HG03457 (cell line): ENCODE measurements around the gene CADM2.

Experiments used
- ATAC-seq: cut with Tn5 transposase; IDR thresholded peaks from one replicate; pipeline ENCODE4 v1.9.1; 2021; ENCODE audit warnings: moderate number of reproducible peaks; ENCODE audit not compliant: unreplicated experiment

CADM2 gene

DNA sequence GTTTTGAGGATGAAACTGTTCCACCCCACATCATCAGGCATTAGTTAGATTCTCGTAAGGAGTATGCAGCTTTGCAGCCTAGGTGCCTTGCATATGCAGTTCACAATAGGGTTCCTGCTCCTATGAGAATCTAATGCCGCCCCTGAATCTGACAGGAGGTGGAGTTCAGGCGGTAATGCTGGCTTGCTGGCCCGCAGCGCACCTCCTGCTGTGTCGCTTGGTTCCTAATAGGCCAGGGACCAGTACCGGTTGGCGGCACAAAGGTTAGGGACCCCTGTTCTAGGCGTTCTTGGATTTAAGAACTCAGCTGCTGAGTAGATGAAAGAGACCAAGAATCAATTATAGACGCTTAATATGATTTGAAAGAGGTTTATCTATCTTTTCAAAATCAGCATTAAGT, 595.4 kb downstream of the CADM2 start:
- no peak for ATAC-seq

DNA sequence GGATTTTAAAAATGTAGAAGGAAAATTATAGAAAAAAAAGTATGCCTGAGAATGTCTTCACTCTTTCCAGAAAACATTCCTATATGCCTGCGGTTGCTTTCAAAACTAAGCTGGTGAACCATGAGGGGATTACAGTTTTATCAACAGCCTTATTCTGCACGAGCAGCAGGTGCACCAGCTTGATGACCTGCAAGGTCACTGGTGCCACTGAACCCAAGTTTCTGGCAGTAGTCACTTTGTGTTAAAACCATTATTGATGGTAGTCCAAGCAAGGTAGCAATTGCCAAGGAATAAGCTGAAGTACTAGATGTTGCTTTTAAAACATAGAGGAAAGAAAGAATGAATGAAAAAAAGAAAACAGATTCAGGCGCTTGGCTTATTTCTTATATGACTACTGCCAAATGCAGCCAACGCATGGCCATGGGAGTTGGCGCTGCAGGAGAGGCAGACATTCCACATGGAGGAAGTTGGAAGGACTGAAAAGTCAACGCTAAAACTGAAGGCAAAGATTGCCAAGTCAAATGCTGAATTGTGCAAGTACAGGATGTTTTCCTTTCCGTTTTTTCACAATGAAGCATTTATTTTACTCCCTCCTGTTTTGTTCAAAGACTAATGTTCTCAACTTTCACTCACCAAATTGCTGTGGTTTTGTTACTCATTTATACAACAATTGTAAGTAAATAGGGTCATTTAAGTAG, 601.4 kb downstream of the CADM2 start:
- ATAC-seq = no peak

DNA sequence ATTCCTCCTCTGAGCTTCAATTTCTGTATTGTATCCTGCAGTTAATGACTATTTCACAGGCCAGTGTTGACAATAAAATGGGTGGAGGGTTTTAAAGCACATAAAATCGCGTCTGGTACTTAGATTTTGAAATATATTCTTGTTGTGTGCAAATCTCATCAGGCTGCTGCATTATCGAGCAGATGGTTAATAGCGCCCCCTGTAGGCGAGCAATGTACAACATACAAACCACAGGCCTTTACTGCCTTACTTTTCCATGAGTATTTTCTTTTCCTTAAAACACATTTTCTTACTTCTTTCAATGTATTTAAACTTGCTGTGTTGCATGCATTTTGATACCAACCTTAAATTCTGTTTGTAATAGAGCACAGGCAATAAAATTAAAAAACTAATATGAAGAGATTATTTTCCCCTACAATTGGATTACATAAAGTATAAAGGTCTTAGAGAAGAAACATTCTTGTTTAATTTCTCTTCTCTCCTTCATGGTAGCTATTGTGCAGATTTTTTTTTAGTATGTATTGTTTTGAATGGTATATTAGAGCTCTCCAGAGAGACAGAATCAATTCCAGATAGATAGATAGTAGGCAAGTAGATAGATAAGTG, 608.4 kb downstream of the CADM2 start:
- peak; percentile 68 for ATAC-seq

DNA sequence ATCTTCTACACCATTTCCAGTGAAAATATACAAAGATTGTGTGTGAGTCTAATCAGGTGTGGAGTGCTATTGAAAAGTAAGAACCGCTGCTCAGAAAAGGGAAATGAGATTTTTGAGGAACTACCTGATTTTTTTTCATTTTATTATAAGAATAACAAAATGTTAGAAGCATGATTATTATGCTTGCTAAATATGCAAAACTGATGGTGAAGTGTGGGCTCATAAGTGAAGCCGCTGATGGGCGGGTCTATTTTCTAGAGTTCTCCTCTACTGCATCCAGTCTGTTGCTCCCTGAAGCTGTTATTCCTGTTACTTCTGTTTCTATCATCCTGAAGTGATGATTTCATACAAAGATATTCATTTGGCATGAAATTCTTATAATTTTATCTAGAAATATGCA, 612.0 kb downstream of the CADM2 start:
- no peak for ATAC-seq

DNA sequence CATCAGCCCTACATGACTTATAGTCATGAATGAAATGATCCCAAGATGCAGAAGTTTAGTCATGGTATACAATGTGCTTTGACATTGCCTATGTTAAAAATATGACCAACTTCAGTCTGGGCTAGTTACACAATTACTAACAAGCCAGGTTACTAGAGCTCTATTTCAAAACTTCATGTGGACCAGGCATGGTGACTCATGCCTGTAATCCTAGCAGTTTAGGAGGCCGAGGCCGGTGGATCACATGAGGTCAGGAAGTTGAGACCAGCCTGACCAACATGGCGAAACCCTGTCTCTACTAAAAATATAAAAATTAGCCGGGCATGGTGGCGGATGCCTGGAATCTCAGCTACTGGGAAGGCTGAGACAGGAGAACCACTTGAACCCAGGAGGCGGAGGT, 613.0 kb downstream of the CADM2 start:
- no peak for ATAC-seq

DNA sequence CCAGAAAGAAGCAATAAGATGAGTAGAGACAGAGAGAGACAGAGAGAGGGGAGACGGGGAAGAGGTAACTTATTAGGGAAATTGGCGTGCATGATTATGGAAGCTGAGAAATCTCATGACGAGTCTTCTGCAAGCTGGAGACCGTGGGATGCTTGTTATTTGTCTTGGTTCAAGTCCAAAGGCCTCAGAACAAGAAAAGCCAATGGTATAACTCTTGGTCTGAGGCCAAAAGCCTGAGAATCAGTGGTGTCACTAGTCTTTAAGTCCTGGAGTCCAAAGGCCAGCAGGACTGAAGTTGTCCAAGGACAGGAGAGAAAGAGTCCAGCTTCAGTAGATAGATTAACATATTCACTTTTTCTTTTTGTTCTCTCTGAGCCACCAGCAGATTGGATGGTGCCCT, 613.6 kb downstream of the CADM2 start:
- ATAC-seq = no peak

DNA sequence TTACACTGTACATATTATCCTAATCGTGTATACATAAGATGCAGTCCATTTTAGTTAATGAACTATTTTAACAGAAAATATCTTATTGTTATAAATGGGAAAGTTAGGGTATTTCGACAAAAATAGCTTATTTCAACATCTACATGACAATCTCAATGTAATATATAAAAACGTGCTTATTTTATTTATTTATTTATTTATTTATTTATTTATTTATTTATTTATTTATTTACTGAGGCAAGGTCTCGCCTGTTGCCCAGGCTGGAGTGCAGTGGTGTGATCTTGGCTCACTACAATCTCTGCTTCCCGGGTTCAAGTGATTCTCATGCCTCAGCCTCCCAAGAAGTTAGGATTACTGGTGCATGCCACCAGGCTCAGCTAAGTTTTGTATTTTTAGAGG, 614.2 kb downstream of the CADM2 start:
- no peak for ATAC-seq

DNA sequence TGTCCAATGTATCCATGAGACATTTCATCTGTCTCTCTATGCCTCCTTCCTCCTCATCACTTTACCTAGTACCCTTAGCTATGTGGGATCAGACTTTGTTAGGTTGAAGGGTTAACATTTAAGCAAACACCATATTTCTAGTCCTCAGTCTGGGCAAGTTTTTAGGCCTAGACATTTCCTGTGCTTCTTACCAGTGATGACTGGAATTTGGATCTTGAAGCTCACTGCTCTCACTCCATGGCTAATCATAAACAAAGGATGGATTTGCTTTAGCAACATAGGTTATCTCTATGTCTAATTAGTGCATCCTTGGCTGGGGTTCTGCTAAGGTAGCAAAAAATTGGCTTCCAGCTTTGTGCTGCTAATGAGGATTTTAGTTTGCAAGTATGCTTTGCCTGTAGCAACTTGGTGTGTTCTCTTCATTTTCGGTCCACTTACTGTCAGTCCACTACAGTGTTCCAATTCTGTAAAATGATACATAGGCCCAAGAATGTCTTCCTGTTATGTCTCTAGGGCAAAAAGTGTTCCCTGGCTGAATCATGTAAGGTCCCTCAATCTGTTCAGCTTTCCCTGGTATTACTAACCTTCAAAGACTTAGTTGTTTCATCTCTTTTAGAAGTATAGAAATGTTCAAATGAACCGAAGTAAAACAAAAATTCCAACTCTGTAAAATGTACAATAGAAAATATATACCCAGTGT, 615.4 kb downstream of the CADM2 start:
- ATAC-seq = no peak

DNA sequence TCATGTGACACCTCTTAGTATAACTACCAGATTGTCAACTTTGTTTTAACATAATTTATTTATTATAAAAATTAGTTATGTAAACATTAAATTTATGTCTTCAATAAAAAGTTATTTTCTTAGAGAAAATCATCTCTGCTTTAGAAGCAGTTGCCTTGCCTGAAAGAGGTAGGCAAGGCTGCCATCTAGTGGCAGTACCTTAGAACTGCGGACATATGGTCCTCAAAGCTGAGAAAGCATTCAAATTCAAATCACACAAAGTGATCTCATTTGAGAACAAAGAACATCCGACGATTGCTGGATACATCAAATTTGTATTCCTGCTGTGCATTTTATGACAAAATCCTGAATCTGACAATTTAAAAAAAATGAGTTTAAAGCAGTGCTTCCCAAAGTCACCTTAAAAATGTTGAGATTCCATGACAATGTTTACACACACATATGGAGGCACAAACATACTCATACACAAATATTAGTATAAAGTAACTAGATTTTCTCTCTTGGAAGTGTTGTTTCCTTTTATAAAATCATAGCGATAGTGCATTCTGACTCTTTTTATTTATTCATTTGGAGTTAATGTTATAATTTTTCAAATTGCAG, 617.4 kb downstream of the CADM2 start:
- peak; percentile 85 for ATAC-seq

DNA sequence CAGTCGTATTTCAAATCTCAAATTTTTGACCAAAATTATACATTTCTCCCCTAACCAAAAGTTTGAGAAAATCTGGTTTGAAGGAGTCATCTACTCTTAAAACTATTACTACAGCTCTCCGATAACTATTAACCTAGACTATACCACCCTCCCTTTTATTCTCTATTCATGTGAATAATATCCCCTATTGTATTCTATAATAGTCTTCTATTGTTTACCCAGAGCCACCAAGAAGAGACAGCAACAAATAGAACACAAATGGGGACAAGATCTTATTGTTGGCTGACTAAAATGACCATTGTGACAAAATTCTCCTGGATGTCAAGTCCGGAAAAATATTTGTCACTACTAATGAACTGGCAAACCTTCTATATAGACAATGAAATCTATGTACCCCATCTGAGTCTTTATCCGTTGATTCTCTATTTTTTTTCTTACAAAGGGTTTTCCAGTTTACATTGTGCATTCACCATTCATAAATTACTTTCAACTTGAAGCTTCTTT, 618.0 kb downstream of the CADM2 start:
- ATAC-seq = no peak

DNA sequence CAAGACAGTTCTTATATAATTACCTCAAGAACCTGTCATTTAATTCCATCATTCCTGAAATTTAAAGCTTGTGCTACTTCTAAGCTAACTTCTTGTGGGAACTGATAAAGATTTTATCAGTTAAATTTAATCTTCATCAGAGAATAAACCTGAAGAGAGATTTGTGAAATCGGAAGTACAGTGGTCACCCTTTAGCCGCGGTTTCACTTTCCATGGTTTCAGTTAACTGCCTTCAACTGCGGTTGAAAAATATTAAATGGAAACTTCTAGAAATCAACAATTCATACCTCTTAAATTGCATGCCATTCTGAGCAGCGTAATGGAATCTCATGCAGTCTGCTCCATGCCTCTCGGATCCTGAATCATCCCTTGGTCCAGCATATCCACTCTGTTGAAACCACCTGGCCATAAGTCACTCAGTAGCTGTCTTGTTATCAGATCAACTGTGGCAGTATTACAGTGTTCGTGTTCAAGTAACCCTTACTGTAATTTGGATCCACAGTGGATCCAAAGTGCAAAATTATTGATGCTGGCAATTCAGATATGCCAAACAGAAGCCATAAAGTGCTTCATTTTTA, 626.1 kb downstream of the CADM2 start:
- no peak for ATAC-seq

DNA sequence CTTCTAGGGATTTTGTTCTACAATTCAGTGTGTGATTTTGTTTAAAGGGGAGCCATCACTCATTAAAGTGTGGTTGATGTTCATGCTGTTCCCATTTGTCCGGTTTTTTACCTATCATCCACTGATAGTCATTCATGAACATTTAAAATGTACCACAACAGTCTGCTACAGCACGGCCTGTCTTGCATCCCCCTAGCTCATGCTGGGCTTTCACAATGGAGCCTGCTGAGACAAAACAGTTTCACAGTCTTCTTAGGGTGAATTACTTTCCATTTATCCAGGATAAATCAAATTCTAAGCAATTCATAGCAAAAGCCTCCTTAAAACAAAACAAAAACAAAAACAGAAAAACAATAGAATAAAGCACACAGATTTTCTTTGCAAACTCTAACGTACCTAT, 627.2 kb downstream of the CADM2 start:
- no peak for ATAC-seq

DNA sequence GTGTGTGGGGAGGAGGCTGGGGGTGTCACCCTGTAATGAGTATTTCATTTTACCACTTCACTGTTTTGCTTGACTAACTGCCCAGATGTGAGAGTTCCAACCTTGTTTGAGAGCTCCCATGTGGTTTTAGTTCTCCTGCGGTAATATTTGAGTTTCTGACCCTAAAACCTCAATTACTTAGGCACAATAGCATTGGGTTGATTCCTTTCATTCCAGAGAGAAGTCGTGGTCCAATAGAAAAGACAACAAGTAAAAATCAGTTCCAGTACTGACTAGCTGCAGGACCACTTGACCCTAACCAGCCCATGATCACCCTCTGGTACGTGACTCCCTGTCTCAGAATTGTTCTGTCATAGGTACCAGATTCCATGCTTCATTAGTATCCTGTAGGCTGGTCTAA, 630.4 kb downstream of the CADM2 start:
- no peak for ATAC-seq

DNA sequence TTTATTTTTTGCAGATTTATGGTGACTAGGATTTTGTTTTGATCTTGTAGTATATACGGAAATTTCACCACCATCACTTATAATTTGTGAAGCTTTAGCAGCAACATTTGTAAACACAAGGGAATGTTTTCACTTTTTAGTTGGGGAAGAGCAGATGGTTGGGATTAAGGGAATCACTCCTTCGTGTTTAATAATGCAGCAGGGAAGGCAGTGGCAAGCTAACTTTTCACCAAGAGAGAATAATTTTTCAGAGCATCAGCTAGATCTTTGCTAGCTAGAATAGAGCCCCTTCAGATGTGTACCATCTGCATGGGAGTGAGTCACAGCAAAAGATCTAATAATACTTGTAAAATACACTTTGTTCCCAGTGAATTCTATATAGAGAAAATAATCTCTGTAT, 632.7 kb downstream of the CADM2 start:
- ATAC-seq = no peak

DNA sequence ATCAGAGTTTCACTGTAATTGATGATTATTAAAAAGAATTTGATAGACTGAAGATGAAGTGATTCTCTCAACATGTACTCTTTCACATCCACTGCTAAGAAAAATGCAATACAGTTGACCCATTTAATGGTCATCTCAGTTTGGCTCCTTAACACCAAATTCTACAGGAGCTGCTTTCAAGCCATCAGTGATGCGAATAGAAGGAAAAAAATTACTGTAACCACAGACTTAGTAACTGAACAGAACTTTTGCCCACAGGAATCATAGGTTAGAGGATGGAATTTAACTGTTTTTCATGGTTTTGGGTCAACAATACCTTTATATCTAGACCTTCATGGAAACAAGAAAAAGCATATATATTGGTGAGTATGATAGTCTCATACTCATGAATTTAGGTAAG, 633.5 kb downstream of the CADM2 start:
- ATAC-seq = no peak

DNA sequence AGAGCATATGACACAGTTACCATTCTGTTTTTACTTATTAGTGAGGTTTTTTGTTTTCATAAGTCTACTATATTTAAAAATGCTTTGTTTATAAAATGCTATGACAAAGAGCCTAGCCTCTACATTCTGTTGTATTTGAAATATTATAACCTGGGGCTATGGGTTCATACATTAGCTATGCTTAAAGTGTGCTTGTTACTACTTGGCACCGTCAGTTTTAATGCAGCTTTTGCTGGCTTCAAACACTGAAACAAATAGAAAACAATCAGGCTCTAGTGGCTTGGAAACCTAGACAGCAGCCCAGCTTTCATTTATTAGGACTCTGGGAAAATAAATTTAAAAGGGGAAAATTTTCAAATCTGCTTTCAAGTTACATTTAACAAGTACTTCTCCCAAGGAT, 635.9 kb downstream of the CADM2 start:
- no peak for ATAC-seq

DNA sequence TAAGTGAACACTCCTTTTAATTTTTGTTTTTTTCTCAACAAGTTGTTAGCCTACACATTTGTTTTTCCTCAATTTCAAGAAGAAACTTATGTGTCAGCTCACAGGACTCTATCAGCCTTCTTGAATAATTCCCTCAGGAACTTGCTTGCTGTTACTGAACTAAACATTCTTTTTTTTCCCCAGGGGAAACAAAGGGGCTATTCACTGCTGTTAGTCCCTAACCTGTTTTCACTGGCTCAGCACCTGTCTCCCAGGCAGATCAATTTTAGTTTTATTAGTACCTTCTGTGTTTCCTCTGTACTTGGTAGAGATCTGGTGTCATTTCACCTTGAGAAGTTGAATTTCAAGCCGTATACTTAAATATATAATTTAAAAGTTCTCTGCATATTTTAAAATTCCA, 644.6 kb downstream of the CADM2 start:
- ATAC-seq = no peak

DNA sequence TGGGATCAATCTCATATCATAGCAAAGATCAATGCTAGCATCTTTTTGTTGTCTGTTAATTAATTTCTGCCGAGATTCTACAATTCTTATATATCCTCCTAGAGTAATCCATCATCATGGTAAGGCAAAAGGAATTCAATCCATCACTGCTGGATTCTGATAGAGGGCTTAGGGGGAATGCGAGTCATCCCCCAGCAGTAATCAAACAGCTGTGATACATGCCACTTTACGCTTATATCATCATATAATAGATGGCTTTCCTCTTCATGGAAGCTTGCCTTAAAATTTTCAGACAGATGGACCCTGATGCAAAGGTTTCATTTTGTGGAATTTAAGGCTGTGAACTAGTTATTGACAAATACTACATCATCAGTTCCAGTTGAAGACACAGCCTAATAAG, 645.9 kb downstream of the CADM2 start:
- ATAC-seq = no peak

DNA sequence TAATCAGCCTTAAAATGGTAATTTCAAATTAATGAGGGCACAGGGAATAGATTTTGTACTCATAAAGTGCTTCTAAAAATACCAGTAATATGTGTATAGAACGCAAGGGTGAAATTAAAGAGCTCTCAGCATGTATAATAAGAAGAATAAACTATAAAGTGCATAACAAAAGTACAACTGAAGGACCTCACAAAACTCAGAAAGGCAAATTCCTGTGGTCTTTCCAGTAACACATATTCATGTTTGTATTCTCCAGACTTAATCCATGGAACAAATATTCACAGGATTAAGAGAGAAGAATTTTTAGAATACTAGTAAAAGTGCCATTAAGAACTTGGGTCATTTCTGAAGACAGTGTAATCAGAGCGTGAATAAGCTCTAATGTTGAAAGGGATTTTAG, 646.3 kb downstream of the CADM2 start:
- no peak for ATAC-seq

DNA sequence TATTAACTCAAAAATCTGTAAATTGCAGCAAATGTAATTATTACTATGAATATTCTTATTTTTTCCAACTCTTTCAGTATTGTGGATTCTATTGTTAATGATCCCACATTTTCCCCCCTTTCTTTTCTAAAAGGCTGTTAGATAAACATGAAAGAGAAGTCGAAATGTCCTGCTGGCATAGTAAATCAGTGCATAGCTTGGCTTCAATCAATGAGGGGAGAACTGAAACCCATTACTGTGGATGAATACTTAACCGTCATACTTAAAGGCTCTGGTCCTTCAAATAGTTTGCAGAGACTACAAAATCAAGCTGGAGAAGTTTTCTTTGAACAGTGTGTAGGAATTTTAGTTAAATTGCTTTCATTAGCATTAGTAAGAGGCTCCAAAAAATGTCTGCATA, 667.9 kb downstream of the CADM2 start:
- no peak for ATAC-seq

DNA sequence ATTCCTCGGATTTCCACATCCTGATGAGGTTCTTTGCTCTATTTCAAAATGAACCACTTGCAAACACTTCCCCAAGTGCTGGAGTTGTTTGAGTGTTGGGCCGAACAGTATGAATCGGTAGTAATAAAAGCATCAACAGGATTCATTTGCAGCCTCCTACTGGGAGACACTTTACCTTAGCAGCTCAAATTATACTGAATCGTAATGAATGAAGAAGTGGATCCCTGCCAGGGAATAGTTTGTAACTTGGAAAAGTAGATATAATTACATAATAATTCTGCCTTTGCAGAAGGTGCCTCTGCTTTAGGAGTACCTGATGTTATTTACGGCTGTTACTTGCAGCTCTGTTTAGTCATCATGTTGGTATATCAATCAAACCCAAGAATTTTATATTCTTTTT, 669.1 kb downstream of the CADM2 start:
- ATAC-seq = no peak

DNA sequence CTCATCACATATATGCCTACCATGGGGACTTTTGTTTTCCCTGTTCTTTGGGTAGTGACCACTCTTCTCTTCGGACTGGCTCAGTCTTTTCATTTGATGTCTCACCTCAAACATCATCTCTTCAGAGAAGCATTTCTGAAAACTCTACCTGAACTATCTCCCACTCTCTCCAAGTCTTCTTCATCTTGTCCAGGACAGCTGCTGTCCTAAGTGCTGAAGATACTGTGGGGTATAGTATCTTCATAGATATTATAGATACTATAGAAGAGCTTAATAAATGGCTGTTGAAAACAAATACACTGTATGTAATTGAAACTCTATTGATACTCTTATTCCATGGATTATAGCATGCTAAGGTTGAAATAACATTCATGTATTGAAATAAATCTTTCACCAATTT, 672.3 kb downstream of the CADM2 start:
- ATAC-seq = no peak
